ENCODE data around the gene EPN2.
A peak's percentile ranks its signal among the peaks of the same experiment; 100 is the strongest.

EPN2 gene

GRCh38 chr17:19316761-19317358 lies 79.7 kb downstream of the EPN2 start:
- Histone ChIP-seq H3K9me3 (ENCODE audit: control insufficient read depth in 1 of 2, low read length in 2 of 2) (no peaks in the 10 kb centered on the region), H3K27ac (ENCODE audit: low read length) (peak overlapping the region; percentile 37), H3K36me3 (ENCODE audit: control insufficient read depth in 1 of 2, insufficient read depth in 2 of 2, low read length in 2 of 2) (peaks cover 16 to 22% of the 10 kb centered on the region in 2 donors), H3K4me3 (ENCODE audit: low read depth in 1 of 2, low read length in 2 of 2) (no peak overlapping the region), H3K4me1 (ENCODE audit: control insufficient read depth in 1 of 2, insufficient read depth in 2 of 2, low read length in 2 of 2) (peaks cover 3 to 6% of the 10 kb centered on the region in 2 donors), H3K27me3 (ENCODE audit: low read depth, low read length) (no peaks in the 10 kb centered on the region)

GRCh38 chr17:19317359-19318095 lies 80.4 kb downstream of the EPN2 start:
- peak overlapping the region; percentile 37 for H3K27ac ChIP-seq (ENCODE audit: low read length)
- H3K9me3 ChIP-seq (ENCODE audit: control insufficient read depth in 1 of 2, low read length in 2 of 2) = no peaks in the 10 kb centered on the region
- H3K27me3 ChIP-seq (ENCODE audit: low read depth, low read length) = no peaks in the 10 kb centered on the region
- H3K36me3 ChIP-seq (ENCODE audit: control insufficient read depth in 1 of 2, insufficient read depth in 2 of 2, low read length in 2 of 2) = peaks cover 12 to 19% of the 10 kb centered on the region in 2 donors
- peaks cover 3 to 6% of the 10 kb centered on the region in 2 donors for H3K4me1 ChIP-seq (ENCODE audit: control insufficient read depth in 1 of 2, insufficient read depth in 2 of 2, low read length in 2 of 2)
- H3K4me3 ChIP-seq (ENCODE audit: low read depth in 1 of 2, low read length in 2 of 2) = no peak overlapping the region

- Histone ChIP-seq H3K36me3 (ENCODE audit: control insufficient read depth in 1 of 2, insufficient read depth in 2 of 2, low read length in 2 of 2) (peaks cover 7 to 14% of the 10 kb centered on the region in 2 donors), H3K9me3 (ENCODE audit: control insufficient read depth in 1 of 2, low read length in 2 of 2) (no peaks in the 10 kb centered on the region), H3K27ac (ENCODE audit: low read length) (no peak overlapping the region), H3K27me3 (ENCODE audit: low read depth, low read length) (no peaks in the 10 kb centered on the region), H3K4me3 (ENCODE audit: low read depth in 1 of 2, low read length in 2 of 2) (no peak overlapping the region), H3K4me1 (ENCODE audit: control insufficient read depth in 1 of 2, insufficient read depth in 2 of 2, low read length in 2 of 2) (peaks cover 3 to 6% of the 10 kb centered on the region in 2 donors)
Measured at GRCh38 chr17:19318611-19319010, 81.4 kb downstream of the EPN2 start.

- Histone ChIP-seq H3K4me1 (ENCODE audit: control insufficient read depth in 1 of 2, insufficient read depth in 2 of 2, low read length in 2 of 2) (peaks cover 3 to 6% of the 10 kb centered on the region in 2 donors), H3K4me3 (ENCODE audit: low read depth in 1 of 2, low read length in 2 of 2) (no peak overlapping the region), H3K36me3 (ENCODE audit: control insufficient read depth in 1 of 2, insufficient read depth in 2 of 2, low read length in 2 of 2) (peaks cover 10 to 13% of the 10 kb centered on the region in 2 donors), H3K27me3 (ENCODE audit: low read depth, low read length) (no peaks in the 10 kb centered on the region), H3K27ac (ENCODE audit: low read length) (no peak overlapping the region), H3K9me3 (ENCODE audit: control insufficient read depth in 1 of 2, low read length in 2 of 2) (no peaks in the 10 kb centered on the region)
Measured at GRCh38 chr17:19319771-19320505, 82.8 kb downstream of the EPN2 start.

- no peak overlapping the region for H3K27ac ChIP-seq (ENCODE audit: low read length)
- peaks cover 12 to 13% of the 10 kb centered on the region in 2 donors for H3K36me3 ChIP-seq (ENCODE audit: control insufficient read depth in 1 of 2, insufficient read depth in 2 of 2, low read length in 2 of 2)
- H3K9me3 ChIP-seq (ENCODE audit: control insufficient read depth in 1 of 2, low read length in 2 of 2) = no peaks in the 10 kb centered on the region
- H3K4me1 ChIP-seq (ENCODE audit: control insufficient read depth in 1 of 2, insufficient read depth in 2 of 2, low read length in 2 of 2) = peaks cover 3 to 6% of the 10 kb centered on the region in 2 donors
- H3K27me3 ChIP-seq (ENCODE audit: low read depth, low read length) = no peaks in the 10 kb centered on the region
- no peak overlapping the region for H3K4me3 ChIP-seq (ENCODE audit: low read depth in 1 of 2, low read length in 2 of 2)
Measured at GRCh38 chr17:19320876-19321275, 83.7 kb downstream of the EPN2 start.

GRCh38 chr17:19321481-19322128 lies 84.4 kb downstream of the EPN2 start:
- Histone ChIP-seq H3K27me3 (ENCODE audit: low read depth, low read length) (no peaks in the 10 kb centered on the region), H3K4me3 (ENCODE audit: low read depth in 1 of 2, low read length in 2 of 2) (no peak overlapping the region), H3K27ac (ENCODE audit: low read length) (no peak overlapping the region), H3K9me3 (ENCODE audit: control insufficient read depth in 1 of 2, low read length in 2 of 2) (no peaks in the 10 kb centered on the region), H3K4me1 (ENCODE audit: control insufficient read depth in 1 of 2, insufficient read depth in 2 of 2, low read length in 2 of 2) (peaks cover 3 to 6% of the 10 kb centered on the region in 2 donors), H3K36me3 (ENCODE audit: control insufficient read depth in 1 of 2, insufficient read depth in 2 of 2, low read length in 2 of 2) (peaks cover 11 to 13% of the 10 kb centered on the region in 2 donors)

- Histone ChIP-seq H3K9me3 (ENCODE audit: control insufficient read depth in 1 of 2, low read length in 2 of 2) (no peaks in the 10 kb centered on the region), H3K4me3 (ENCODE audit: low read depth in 1 of 2, low read length in 2 of 2) (no peak overlapping the region), H3K36me3 (ENCODE audit: control insufficient read depth in 1 of 2, insufficient read depth in 2 of 2, low read length in 2 of 2) (peaks cover 11 to 13% of the 10 kb centered on the region in 2 donors), H3K27ac (ENCODE audit: low read length) (no peak overlapping the region), H3K4me1 (ENCODE audit: control insufficient read depth in 1 of 2, insufficient read depth in 2 of 2, low read length in 2 of 2) (peaks cover under 1 to 6% of the 10 kb centered on the region in 2 donors), H3K27me3 (ENCODE audit: low read depth, low read length) (no peaks in the 10 kb centered on the region)
Measured at GRCh38 chr17:19322129-19322505, 85.0 kb downstream of the EPN2 start.

- Histone ChIP-seq H3K9me3 (ENCODE audit: control insufficient read depth in 1 of 2, low read length in 2 of 2) (no peaks in the 10 kb centered on the region), H3K27me3 (ENCODE audit: low read depth, low read length) (no peaks in the 10 kb centered on the region), H3K4me1 (ENCODE audit: control insufficient read depth in 1 of 2, insufficient read depth in 2 of 2, low read length in 2 of 2) (peaks cover 0 to under 1% of the 10 kb centered on the region in 2 donors), H3K27ac (ENCODE audit: low read length) (no peak overlapping the region), H3K4me3 (ENCODE audit: low read depth in 1 of 2, low read length in 2 of 2) (no peak overlapping the region), H3K36me3 (ENCODE audit: control insufficient read depth in 1 of 2, insufficient read depth in 2 of 2, low read length in 2 of 2) (peaks cover 9 to 13% of the 10 kb centered on the region in 2 donors)
Measured at GRCh38 chr17:19322861-19323260, 85.7 kb downstream of the EPN2 start.

- Histone ChIP-seq H3K27ac (ENCODE audit: low read length) (no peak overlapping the region), H3K4me3 (ENCODE audit: low read depth in 1 of 2, low read length in 2 of 2) (no peak overlapping the region), H3K4me1 (ENCODE audit: control insufficient read depth in 1 of 2, insufficient read depth in 2 of 2, low read length in 2 of 2) (no peaks in the 10 kb centered on the region), H3K9me3 (ENCODE audit: control insufficient read depth in 1 of 2, low read length in 2 of 2) (no peaks in the 10 kb centered on the region), H3K36me3 (ENCODE audit: control insufficient read depth in 1 of 2, insufficient read depth in 2 of 2, low read length in 2 of 2) (peaks cover 7 to 33% of the 10 kb centered on the region in 2 donors), H3K27me3 (ENCODE audit: low read depth, low read length) (no peaks in the 10 kb centered on the region)
Measured at GRCh38 chr17:19325542-19325941, 88.4 kb downstream of the EPN2 start.

GRCh38 chr17:19327031-19327783 lies 90.0 kb downstream of the EPN2 start:
- Histone ChIP-seq H3K27ac (ENCODE audit: low read length) (no peak overlapping the region), H3K4me3 (ENCODE audit: low read depth in 1 of 2, low read length in 2 of 2) (no peak overlapping the region), H3K36me3 (ENCODE audit: control insufficient read depth in 1 of 2, insufficient read depth in 2 of 2, low read length in 2 of 2) (peaks cover 7 to 35% of the 10 kb centered on the region in 2 donors)

More at GRCh38 chr17:19327031-19327783, 90.0 kb downstream of the EPN2 start:
- H3K27me3 ChIP-seq (ENCODE audit: low read depth, low read length) = no peaks in the 10 kb centered on the region
- no peaks in the 10 kb centered on the region for H3K4me1 ChIP-seq (ENCODE audit: control insufficient read depth in 1 of 2, insufficient read depth in 2 of 2, low read length in 2 of 2)
- no peaks in the 10 kb centered on the region for H3K9me3 ChIP-seq (ENCODE audit: control insufficient read depth in 1 of 2, low read length in 2 of 2)
